Hematopoietic multipotent progenitor cell (in vitro differentiated cells): Measurements from ENCODE around the gene CAMK2B. TPM values are rescaled to one million over a fixed set of nuclear protein-coding genes. Genes with fewer than 3 reads are reported as not detected.
A peak's percentile ranks its signal among the peaks of the same experiment; 100 is the strongest.

Source experiments
- DNase-seq, 3 donors: peaks; one replicate each; pipeline ENCODE4 v3.0.0-alpha.2; 2011 to 2015; ENCODE audit warnings: low read depth in 2 of 3, low spot score in 2 of 3
- total RNA-seq: library from RNA; depleted of rRNA; stranded (reverse); fragments of >200 nt; gene quantifications from one replicate; pipeline ENCODE4 v1.2.3, GENCODE V29; 2012

CAMK2B gene
- total RNA-seq, 1 donor, result under 0.01 TPM

- DNase-seq, result no peak
These were observed 36.5 kb downstream of the CAMK2B start for GRCh38 chr7:44288811-44289340.

- DNase-seq, result no peak
These were observed 37.1 kb downstream of the CAMK2B start for GRCh38 chr7:44288381-44288685.

- no peak for DNase-seq
These were observed 37.7 kb downstream of the CAMK2B start for GRCh38 chr7:44287488-44288380.

- DNase-seq, result no peak
These were observed 38.5 kb downstream of the CAMK2B start for GRCh38 chr7:44286618-44287487.

GRCh38 chr7:44286182-44286617, 39.2 kb downstream of the CAMK2B start:
- no peak for DNase-seq

GRCh38 chr7:44285561-44285960, 39.8 kb downstream of the CAMK2B start:
- DNase-seq, result no peak

GRCh38 chr7:44284881-44285541, 40.4 kb downstream of the CAMK2B start:
- DNase-seq, result no peak

- peak in 1 of 3 donors; percentile 26 for DNase-seq
These were observed 41.2 kb downstream of the CAMK2B start for GRCh38 chr7:44284216-44284615.

GRCh38 chr7:44283381-44284211, 41.8 kb downstream of the CAMK2B start:
- DNase-seq, result no peak

GRCh38 chr7:44282601-44283171, 42.7 kb downstream of the CAMK2B start:
- DNase-seq, result no peak

- DNase-seq, result no peak
These were observed 43.4 kb downstream of the CAMK2B start for GRCh38 chr7:44281811-44282600.

- no peak for DNase-seq
These were observed 44.2 kb downstream of the CAMK2B start for GRCh38 chr7:44280993-44281721.

- DNase-seq, result no peak
These were observed 44.8 kb downstream of the CAMK2B start for GRCh38 chr7:44280636-44280992.

GRCh38 chr7:44279731-44280505, 45.5 kb downstream of the CAMK2B start:
- DNase-seq, result no peak

GRCh38 chr7:44279286-44279685, 46.1 kb downstream of the CAMK2B start:
- no peak for DNase-seq

- DNase-seq, result no peak
These were observed 46.8 kb downstream of the CAMK2B start for GRCh38 chr7:44278451-44279161.

- DNase-seq, result no peak
These were observed 47.5 kb downstream of the CAMK2B start for GRCh38 chr7:44277851-44278250.
